H9 (cell line): ENCODE data around the gene ARHGAP10. TPM values are rescaled to one million over a fixed set of nuclear protein-coding genes. Genes with fewer than 3 reads are reported as not detected.

ENCODE experiments used
- DNase-seq: peaks from one replicate; pipeline ENCODE4 v3.0.0-alpha.2; 2017
- H2AFZ ChIP-seq: one replicate; pipeline ENCODE4 v1.6.1; 2013; ENCODE audit warnings: mild to moderate bottlenecking, low read length, control low read depth, moderate library complexity
- H2AK5ac ChIP-seq: 2 replicates; pipeline ENCODE4 v1.6.1; 2013; ENCODE audit warnings: low read length, control low read depth, mixed read lengths; ENCODE audit not compliant: insufficient read length
- H2BK120ac ChIP-seq: one replicate; pipeline ENCODE4 v1.6.1; 2013; ENCODE audit warnings: low read depth, mild to moderate bottlenecking, low read length, control low read depth, inconsistent platforms; ENCODE audit not compliant: poor library complexity, severe bottlenecking
- H2BK12ac ChIP-seq: 2 replicates; pipeline ENCODE4 v1.6.1; 2013; ENCODE audit warnings: low read length, control low read depth, mixed read lengths, low read depth; ENCODE audit not compliant: insufficient read length
- H2BK15ac ChIP-seq: 2 replicates; pipeline ENCODE4 v1.6.1; 2013; ENCODE audit warnings: low read depth, low read length, control low read depth
- H2BK20ac ChIP-seq: one replicate; pipeline ENCODE4 v1.6.1; 2013; ENCODE audit warnings: low read depth, mild to moderate bottlenecking, low read length, control low read depth, inconsistent platforms; ENCODE audit not compliant: poor library complexity, severe bottlenecking
- H2BK5ac ChIP-seq: 2 replicates; pipeline ENCODE4 v1.6.1; 2013; ENCODE audit warnings: low read length, control low read depth, mixed read lengths; ENCODE audit not compliant: insufficient read length
- H3K14ac ChIP-seq: 2 replicates; pipeline ENCODE4 v1.6.1; 2013; ENCODE audit warnings: low read length, control low read depth; ENCODE audit not compliant: insufficient read depth
- H3K18ac ChIP-seq: 2 replicates; pipeline ENCODE4 v1.6.1; 2013; ENCODE audit warnings: low read depth, mild to moderate bottlenecking, mixed read lengths, low read length, control low read depth; ENCODE audit not compliant: insufficient read length
- H3K23ac ChIP-seq: 2 replicates; pipeline ENCODE4 v1.6.1; 2013; ENCODE audit warnings: low read length, control low read depth, mixed read lengths, low read depth; ENCODE audit not compliant: insufficient read length
- H3K23me2 ChIP-seq: 2 replicates; pipeline ENCODE4 v1.6.1; 2013; ENCODE audit warnings: low read depth, mild to moderate bottlenecking, mixed read lengths, low read length, control low read depth; ENCODE audit not compliant: insufficient read length, poor library complexity, severe bottlenecking
- H3K27ac ChIP-seq: 2 replicates; pipeline ENCODE4 v1.5.1; 2013; ENCODE audit warnings: low read length, control low read depth, mixed read lengths, low read depth; ENCODE audit not compliant: insufficient read length
- H3K27me3 ChIP-seq: 2 replicates; pipeline ENCODE4 v1.6.1; 2013; ENCODE audit warnings: low read length, control low read depth, inconsistent platforms; ENCODE audit not compliant: insufficient read depth
- H3K4ac ChIP-seq: 2 replicates; pipeline ENCODE4 v1.6.1; 2013; ENCODE audit warnings: low read depth, mild to moderate bottlenecking, control low read depth, inconsistent platforms, low read length, moderate library complexity
- H3K4me1 ChIP-seq: 2 replicates; pipeline ENCODE4 v1.6.1; 2013; ENCODE audit warnings: low read length, control low read depth, inconsistent platforms; ENCODE audit not compliant: insufficient read depth
- H3K4me2 ChIP-seq: 2 replicates; pipeline ENCODE4 v1.6.1; 2013; ENCODE audit warnings: low read length, control low read depth, mixed read lengths; ENCODE audit not compliant: insufficient read length, insufficient read depth
- H3K56ac ChIP-seq: 2 replicates; pipeline ENCODE4 v1.6.1; 2013; ENCODE audit warnings: low read depth, mild to moderate bottlenecking, mixed read lengths, low read length, control low read depth; ENCODE audit not compliant: insufficient read length
- H3K79me1 ChIP-seq: 2 replicates; pipeline ENCODE4 v1.6.1; 2013; ENCODE audit warnings: low read depth, mild to moderate bottlenecking, moderate library complexity, low read length, control low read depth, inconsistent platforms; ENCODE audit not compliant: insufficient read depth, poor library complexity, severe bottlenecking
- H3K79me2 ChIP-seq: 2 replicates; pipeline ENCODE4 v1.6.1; 2013; ENCODE audit warnings: low read length, control low read depth, inconsistent platforms; ENCODE audit not compliant: insufficient read depth
- H3K9ac ChIP-seq: 2 replicates; pipeline ENCODE4 v1.6.1; 2013; ENCODE audit warnings: low read length, control low read depth, mixed read lengths; ENCODE audit not compliant: insufficient read length; ENCODE audit errors: extremely low read depth
- H3K9me3 ChIP-seq: one replicate; pipeline ENCODE4 v1.6.1; 2013; ENCODE audit warnings: low read depth, low read length, inconsistent platforms; ENCODE audit not compliant: control insufficient read depth
- H3T11ph ChIP-seq: one replicate; pipeline ENCODE4 v1.6.1; 2013; ENCODE audit warnings: mild to moderate bottlenecking, low read length, control low read depth, inconsistent platforms
- H4K20me1 ChIP-seq: one replicate; pipeline ENCODE4 v1.6.1; 2013; ENCODE audit not compliant: control insufficient read depth, insufficient read length, insufficient read depth
- H4K5ac ChIP-seq: 2 replicates; pipeline ENCODE4 v1.6.1; 2013; ENCODE audit warnings: low read depth, mild to moderate bottlenecking, mixed read lengths, low read length, control low read depth; ENCODE audit not compliant: insufficient read length
- H4K8ac ChIP-seq: replicated peaks from 2 replicates; pipeline ENCODE4 v1.6.1; 2013; ENCODE audit warnings: low read length, control low read depth, mixed read lengths, low read depth; ENCODE audit not compliant: insufficient read length
- H4K91ac ChIP-seq: 2 replicates; pipeline ENCODE4 v1.6.1; 2013; ENCODE audit warnings: low read depth, mild to moderate bottlenecking, moderate library complexity, mixed read lengths, low read length, control low read depth; ENCODE audit not compliant: insufficient read length
- H3K27ac Mint-ChIP-seq, 3 experiments: 2 replicates in 2 of 3; 3 replicates in 1 of 3; pipeline ENCODE4 v1.8.0; 2020 to 2021; ENCODE audit warnings: mixed read lengths in 3 of 3, mild to moderate bottlenecking in 1 of 3, moderate library complexity in 1 of 3
- H3K27me3 Mint-ChIP-seq: 2 replicates; pipeline ENCODE4 v1.8.0; 2021; ENCODE audit warnings: low read depth, mild to moderate bottlenecking, moderate library complexity, mixed read lengths
- H3K36me3 Mint-ChIP-seq, 3 experiments: 2 replicates in 2 of 3; 3 replicates in 1 of 3; pipeline ENCODE4 v1.8.0; 2020 to 2021; ENCODE audit warnings: low read depth in 3 of 3, mixed read lengths in 3 of 3; ENCODE audit not compliant: insufficient read depth in 1 of 3
- H3K4me1 Mint-ChIP-seq, 2 experiments: 2 replicates each; pipeline ENCODE4 v1.8.0; 2020; ENCODE audit warnings: mixed read lengths in 2 of 2
- H3K4me3 Mint-ChIP-seq, 2 experiments: 2 replicates in 1 of 2; 3 replicates in 1 of 2; pipeline ENCODE4 v1.8.0; 2020 to 2021; ENCODE audit warnings: mild to moderate bottlenecking in 2 of 2, mixed read lengths in 2 of 2, moderate library complexity in 1 of 2
- H3K9me3 Mint-ChIP-seq, 2 experiments: 2 replicates in 1 of 2; 3 replicates in 1 of 2; pipeline ENCODE4 v1.8.0; 2020; ENCODE audit warnings: mild to moderate bottlenecking in 2 of 2, mixed read lengths in 2 of 2, moderate library complexity in 1 of 2
- WGBS: extraction: QIAGEN DNeasy Blood & Tissue Kit; methylation state at CpG from one replicate; pipeline ENCODE4 v1.1.7; 2013; ENCODE audit warnings: missing lambda C conversion rate, low lambda C conversion rate, mixed read lengths; ENCODE audit not compliant: insufficient read length; ENCODE audit errors: extremely low coverage; 5-methylcytosine and 5-hydroxymethylcytosine counted together
- total RNA-seq: library from RNA; stranded (reverse); gene quantifications from 2 replicates; pipeline ENCODE4 v1.2.1, GENCODE V29; 2021
- TF ChIP-seq, protein P1 (sequence below): fragments of 200-600 bp; sonication (generic); conservative IDR thresholded peaks from 3 replicates; pipeline ENCODE4 v1.8.0; 2021; ENCODE audit warnings: antibody characterized with exemption, mild to moderate bottlenecking

The ARHGAP10 gene
- total RNA-seq, 1 experiment from 2014 or later = 7.8 TPM

DNA sequence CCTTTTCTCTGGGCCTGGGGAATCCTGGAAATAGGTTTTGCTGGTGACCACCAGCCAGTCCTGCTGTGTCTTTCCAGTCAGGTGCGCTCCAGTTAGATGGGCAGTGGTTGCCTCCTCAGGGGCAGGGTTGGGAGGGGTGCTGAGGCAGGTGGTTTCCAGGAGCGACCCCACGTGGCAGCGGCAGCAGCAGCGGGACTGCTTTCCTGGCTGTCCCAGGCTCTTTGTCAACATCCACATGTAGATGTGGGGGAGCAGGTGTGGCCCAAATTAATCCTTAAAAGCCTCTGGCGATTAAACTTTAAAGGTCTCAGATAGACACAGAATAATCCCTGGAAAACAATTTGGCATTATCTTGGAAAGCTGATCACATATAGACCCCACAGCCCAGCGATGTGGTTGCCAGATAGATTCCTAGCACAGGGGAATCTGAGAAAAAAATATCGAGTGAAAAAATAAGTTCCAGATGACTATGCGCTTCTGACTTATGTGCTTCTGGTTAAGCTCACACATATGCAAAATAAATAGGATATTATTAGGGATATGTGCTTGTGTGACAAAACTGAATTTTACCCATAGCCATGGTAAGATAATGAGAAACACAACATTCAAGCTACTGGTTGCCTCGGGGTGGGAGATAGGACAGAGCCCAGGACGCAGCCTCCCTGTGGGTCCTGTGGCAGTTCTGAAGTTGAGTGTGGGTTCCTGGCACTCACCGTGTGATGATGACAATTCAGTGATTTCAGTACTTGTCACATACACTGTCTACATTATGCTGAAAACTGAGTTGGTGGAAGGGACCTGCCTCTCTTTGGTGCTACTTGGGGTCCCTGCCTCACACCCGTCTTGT is 336.4 kb downstream of the ARHGAP10 start:
- Histone ChIP-seq H3K9ac (no peak overlapping the region), H3K14ac (no peak overlapping the region; the same call in 1 of the 2 replicates), H3K79me2 (no peaks in the 10 kb centered on the region), H3K4me2 (no peak overlapping the region), H2BK20ac (no peak overlapping the region), H3K56ac (no peak overlapping the region), H4K5ac (no peak overlapping the region), H3K4me1 (no peaks in the 10 kb centered on the region), H4K20me1 (no peaks in the 10 kb centered on the region), H3K27ac (no peak overlapping the region), H3K79me1 (no peaks in the 10 kb centered on the region), H4K91ac (no peak overlapping the region), H2AFZ (no peak overlapping the region), H3K18ac (no peak overlapping the region), H4K8ac (no peak overlapping the region), H2BK12ac (no peak overlapping the region), H2BK120ac (no peak overlapping the region), H3K4ac (no peak overlapping the region), H2BK15ac (no peak overlapping the region), H3T11ph (no peak overlapping the region), H3K9me3 (no peaks in the 10 kb centered on the region), H3K23ac (no peak overlapping the region), H3K23me2 (no peaks in the 10 kb centered on the region), H2BK5ac (no peak overlapping the region), H2AK5ac (no peak overlapping the region), H3K27me3 (no peaks in the 10 kb centered on the region)
- TF ChIP-seq, protein P1, sequence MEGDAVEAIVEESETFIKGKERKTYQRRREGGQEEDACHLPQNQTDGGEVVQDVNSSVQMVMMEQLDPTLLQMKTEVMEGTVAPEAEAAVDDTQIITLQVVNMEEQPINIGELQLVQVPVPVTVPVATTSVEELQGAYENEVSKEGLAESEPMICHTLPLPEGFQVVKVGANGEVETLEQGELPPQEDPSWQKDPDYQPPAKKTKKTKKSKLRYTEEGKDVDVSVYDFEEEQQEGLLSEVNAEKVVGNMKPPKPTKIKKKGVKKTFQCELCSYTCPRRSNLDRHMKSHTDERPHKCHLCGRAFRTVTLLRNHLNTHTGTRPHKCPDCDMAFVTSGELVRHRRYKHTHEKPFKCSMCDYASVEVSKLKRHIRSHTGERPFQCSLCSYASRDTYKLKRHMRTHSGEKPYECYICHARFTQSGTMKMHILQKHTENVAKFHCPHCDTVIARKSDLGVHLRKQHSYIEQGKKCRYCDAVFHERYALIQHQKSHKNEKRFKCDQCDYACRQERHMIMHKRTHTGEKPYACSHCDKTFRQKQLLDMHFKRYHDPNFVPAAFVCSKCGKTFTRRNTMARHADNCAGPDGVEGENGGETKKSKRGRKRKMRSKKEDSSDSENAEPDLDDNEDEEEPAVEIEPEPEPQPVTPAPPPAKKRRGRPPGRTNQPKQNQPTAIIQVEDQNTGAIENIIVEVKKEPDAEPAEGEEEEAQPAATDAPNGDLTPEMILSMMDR = peak; percentile 36; the same call in 2 of the 3 replicates
- Mint-ChIP-seq H3K4me1 (peaks cover 12 to 23% of the 10 kb centered on the region in 2 experiments), H3K36me3 (peaks cover 0 to 8% (median 4%) of the 10 kb centered on the region in 3 experiments; a peak in 5 of 7 replicates), H3K27ac (peak overlapping the region in 2 of 3 experiments; percentile 44 to 93; a peak in 2 of 7 replicates), H3K4me3 (no peak overlapping the region), H3K9me3 (peaks cover under 1 to 5% of the 10 kb centered on the region in 2 experiments; a peak in 3 of 5 replicates), H3K27me3 (no peaks in the 10 kb centered on the region)
- WGBS = no CpG with 5 or more reads among the region's 13 CpGs
- peak; percentile 77 for DNase-seq
